GM23338 (cell line): ENCODE data around the gene EDEM2. TPM values are rescaled to one million over a fixed set of nuclear protein-coding genes. Genes with fewer than 3 reads are reported as not detected.

ENCODE experiments used
- ATAC-seq: fragments of 200-7000 bp; cut with Tn5 transposase; 3 replicates; pipeline ENCODE4 v1.9.1; 2020
- DNase-seq: peaks from one replicate; pipeline ENCODE4 v3.0.0-alpha.2; 2015; ENCODE audit warnings: low spot score
- H2AFZ ChIP-seq: fragments of 200-600 bp; sonication (generic); 2 replicates; pipeline ENCODE4 v1.8.0; 2016; ENCODE audit warnings: antibody characterized with exemption, mild to moderate bottlenecking, moderate library complexity
- H3F3A ChIP-seq: fragments of 200-600 bp; sonication (generic); replicated peaks from 2 replicates; pipeline ENCODE4 v1.8.0; 2017; ENCODE audit warnings: antibody characterized with exemption, mixed run types, low read depth
- H3K27ac ChIP-seq: fragments of 200-600 bp; sonication (generic); 2 replicates; pipeline ENCODE4 v1.6.1; 2016; ENCODE audit warnings: low read depth
- H3K27me3 ChIP-seq: fragments of 200-600 bp; sonication (generic); 2 replicates; pipeline ENCODE4 v1.8.0; 2016; ENCODE audit warnings: mild to moderate bottlenecking, mixed run types, moderate library complexity; ENCODE audit not compliant: insufficient read depth
- H3K36me3 ChIP-seq: fragments of 200-600 bp; sonication (generic); 2 replicates; pipeline ENCODE4 v1.8.0; 2016; ENCODE audit warnings: mild to moderate bottlenecking; ENCODE audit not compliant: insufficient read depth
- H3K4me1 ChIP-seq: fragments of 200-600 bp; sonication (generic); 2 replicates; pipeline ENCODE4 v1.8.0; 2016; ENCODE audit warnings: mild to moderate bottlenecking, moderate library complexity; ENCODE audit not compliant: insufficient read depth
- H3K4me2 ChIP-seq: fragments of 200-600 bp; sonication (generic); 2 replicates; pipeline ENCODE4 v1.7.1; 2017; ENCODE audit warnings: mixed run types
- H3K4me3 ChIP-seq: fragments of 200-600 bp; sonication (generic); 2 replicates; pipeline ENCODE4 v1.6.1; 2016; ENCODE audit warnings: mixed run types
- H3K79me2 ChIP-seq: fragments of 200-600 bp; sonication (generic); replicated peaks from 2 replicates; pipeline ENCODE4 v1.8.0; 2017; ENCODE audit warnings: mild to moderate bottlenecking; ENCODE audit not compliant: insufficient read depth
- H3K9me2 ChIP-seq: fragments of 200-600 bp; sonication (generic); 2 replicates; pipeline ENCODE4 v1.8.0; 2017; ENCODE audit not compliant: insufficient read depth
- H4K20me1 ChIP-seq: fragments of 200-600 bp; sonication (generic); replicated peaks from 2 replicates; pipeline ENCODE4 v1.8.0; 2017; ENCODE audit warnings: mild to moderate bottlenecking; ENCODE audit not compliant: insufficient read depth
- H3K27ac Mint-ChIP-seq: 2 replicates; pipeline ENCODE4 v1.8.0; 2020; ENCODE audit warnings: inconsistent platforms, mild to moderate bottlenecking, moderate library complexity, mixed read lengths
- H3K27me3 Mint-ChIP-seq: 3 replicates; pipeline ENCODE4 v1.8.0; 2022; ENCODE audit warnings: low read depth, mild to moderate bottlenecking, moderate library complexity, mixed read lengths, inconsistent platforms; ENCODE audit not compliant: insufficient read depth, poor library complexity
- H3K36me3 Mint-ChIP-seq: 3 replicates; pipeline ENCODE4 v1.8.0; 2021; ENCODE audit warnings: low read depth, mild to moderate bottlenecking, inconsistent platforms, moderate library complexity, mixed read lengths
- H3K4me1 Mint-ChIP-seq: 3 replicates; pipeline ENCODE4 v1.8.0; 2020; ENCODE audit warnings: mild to moderate bottlenecking, inconsistent platforms, mixed read lengths
- H3K4me3 Mint-ChIP-seq: 3 replicates; pipeline ENCODE4 v1.8.0; 2021; ENCODE audit warnings: moderate library complexity, mild to moderate bottlenecking, inconsistent platforms, mixed read lengths
- H3K9me3 Mint-ChIP-seq: 3 replicates; pipeline ENCODE4 v1.8.0; 2020; ENCODE audit warnings: moderate library complexity, mild to moderate bottlenecking, inconsistent platforms, mixed read lengths
- CREB1 ChIP-seq: fragments of 250-450 bp; sonication (Bioruptor Pico); IDR thresholded peaks from 2 replicates; pipeline ENCODE4 v1.5.0; 2020; ENCODE audit warnings: low read depth, mild to moderate bottlenecking, moderate library complexity
- ETS1 ChIP-seq: IDR thresholded peaks from 2 replicates; pipeline ENCODE4 v1.6.1; 2016; ENCODE audit warnings: antibody characterized with exemption
- EZH2 ChIP-seq: fragments of 200-600 bp; sonication (generic); IDR thresholded peaks from one replicate; pipeline ENCODE4 v1.8.0; 2017; ENCODE audit warnings: antibody characterized with exemption, mild to moderate bottlenecking, low read depth; ENCODE audit not compliant: unreplicated experiment
- EZH2phosphoT487 ChIP-seq: fragments of 200-600 bp; sonication (generic); IDR thresholded peaks from one replicate; pipeline ENCODE4 v1.8.1; 2018; ENCODE audit warnings: antibody characterized with exemption; ENCODE audit not compliant: unreplicated experiment
- JUNB ChIP-seq: IDR thresholded peaks from one replicate; pipeline ENCODE4 v1.6.1; 2016; ENCODE audit warnings: antibody characterized with exemption; ENCODE audit not compliant: unreplicated experiment
- NANOG ChIP-seq: IDR thresholded peaks from 2 replicates; pipeline ENCODE4 v1.6.1; 2016; ENCODE audit warnings: antibody characterized with exemption, borderline replicate concordance
- POLR2AphosphoS5 ChIP-seq: IDR thresholded peaks from 2 replicates; pipeline ENCODE4 v1.6.1; 2016; ENCODE audit warnings: antibody characterized with exemption, low read depth
- STAT1 ChIP-seq: IDR thresholded peaks from one replicate; pipeline ENCODE4 v1.6.1; 2016; ENCODE audit warnings: antibody characterized with exemption; ENCODE audit not compliant: unreplicated experiment
- ZNF114 ChIP-seq: fragments of 250-450 bp; sonication (Bioruptor Pico); IDR thresholded peaks from 2 replicates; pipeline ENCODE4 v1.5.0; 2020; ENCODE audit warnings: mild to moderate bottlenecking, moderate library complexity
- ZNF331 ChIP-seq: fragments of 250-450 bp; sonication (Bioruptor Pico); IDR thresholded peaks from 2 replicates; pipeline ENCODE4 v1.5.0; 2020; ENCODE audit warnings: low read depth, mild to moderate bottlenecking, moderate library complexity
- ZNF462 ChIP-seq: fragments of 250-450 bp; sonication (Bioruptor Pico); IDR thresholded peaks from 2 replicates; pipeline ENCODE4 v1.5.0; 2020; ENCODE audit warnings: mild to moderate bottlenecking, moderate library complexity
- polyA plus RNA-seq: library from polyadenylated mRNA; unstranded; fragments of >200 nt; fragmentation: Nextera tagmentation; extraction: Ambion mirVana; gene quantifications from 2 replicates; pipeline ENCODE4 v1.2.1, GENCODE V29; 2016
- total RNA-seq: library from RNA; depleted of rRNA; stranded (reverse); fragments of >200 nt; shearing (Covaris generic); gene quantifications from 2 replicates; pipeline ENCODE4 v1.2.3, GENCODE V29; 2014
- TF ChIP-seq, protein P1 (sequence below): IDR thresholded peaks from one replicate; pipeline ENCODE4 v1.6.1; 2018; ENCODE audit warnings: antibody characterized with exemption; ENCODE audit not compliant: unreplicated experiment
- TF ChIP-seq, protein P2 (sequence below), 2 experiments: fragments of 200-600 bp in 1 of 2; sonication (generic) in 1 of 2; conservative IDR thresholded peaks; 2 replicates each; pipeline versions ENCODE4 v1.5.1 to v1.6.1; 2016 to 2017; ENCODE audit warnings: antibody characterized with exemption in 2 of 2, low read depth in 2 of 2, mild to moderate bottlenecking in 2 of 2, moderate library complexity in 1 of 2

The EDEM2 gene
- total and polyA plus RNA-seq, 2 experiments from 2014 or later, result 13.9 to 25.3 TPM

GRCh38 chr20:35079472-35080347 is 67.4 kb downstream of the EDEM2 start:
- no peaks in the 10 kb centered on the region for H3K4me1 Mint-ChIP-seq
- Histone ChIP-seq H3K9me2 (no peaks in the 10 kb centered on the region), H4K20me1 (peaks cover 13% of the 10 kb centered on the region), H3K79me2 (peaks cover 77% of the 10 kb centered on the region), H3K27ac (no peak overlapping the region), H3K27me3 (no peaks in the 10 kb centered on the region), H3K4me1 (no peaks in the 10 kb centered on the region), H3K4me2 (no peak overlapping the region), H3K36me3 (peaks cover 27% of the 10 kb centered on the region), H2AFZ (no peak overlapping the region), H3F3A (no peaks in the 10 kb centered on the region), H3K4me3 (no peak overlapping the region)
- ATAC-seq, result no peak
- no peaks in the 10 kb centered on the region for H3K27me3 Mint-ChIP-seq
- no peak overlapping the region for H3K4me3 Mint-ChIP-seq
- no peak for DNase-seq
- no peak overlapping the region for H3K27ac Mint-ChIP-seq
- H3K9me3 Mint-ChIP-seq, result peaks cover 34% of the 10 kb centered on the region
- peaks cover 50% of the 10 kb centered on the region for H3K36me3 Mint-ChIP-seq
- no peak for TF ChIP-seq ZNF462 (CRISPR knock-in tag)
- no peak for TF ChIP-seq JUNB
- TF ChIP-seq POLR2AphosphoS5, result no peak
- TF ChIP-seq EZH2phosphoT487, result no peak
- TF ChIP-seq CREB1 (CRISPR knock-in tag), result no peak
- no peak for TF ChIP-seq ZNF331 (CRISPR knock-in tag)
- no peak for TF ChIP-seq STAT1
- no peak for TF ChIP-seq ZNF114
- no peak for TF ChIP-seq EZH2
- TF ChIP-seq NANOG, result no peak
- TF ChIP-seq ETS1, result no peak
- TF ChIP-seq, protein P1, sequence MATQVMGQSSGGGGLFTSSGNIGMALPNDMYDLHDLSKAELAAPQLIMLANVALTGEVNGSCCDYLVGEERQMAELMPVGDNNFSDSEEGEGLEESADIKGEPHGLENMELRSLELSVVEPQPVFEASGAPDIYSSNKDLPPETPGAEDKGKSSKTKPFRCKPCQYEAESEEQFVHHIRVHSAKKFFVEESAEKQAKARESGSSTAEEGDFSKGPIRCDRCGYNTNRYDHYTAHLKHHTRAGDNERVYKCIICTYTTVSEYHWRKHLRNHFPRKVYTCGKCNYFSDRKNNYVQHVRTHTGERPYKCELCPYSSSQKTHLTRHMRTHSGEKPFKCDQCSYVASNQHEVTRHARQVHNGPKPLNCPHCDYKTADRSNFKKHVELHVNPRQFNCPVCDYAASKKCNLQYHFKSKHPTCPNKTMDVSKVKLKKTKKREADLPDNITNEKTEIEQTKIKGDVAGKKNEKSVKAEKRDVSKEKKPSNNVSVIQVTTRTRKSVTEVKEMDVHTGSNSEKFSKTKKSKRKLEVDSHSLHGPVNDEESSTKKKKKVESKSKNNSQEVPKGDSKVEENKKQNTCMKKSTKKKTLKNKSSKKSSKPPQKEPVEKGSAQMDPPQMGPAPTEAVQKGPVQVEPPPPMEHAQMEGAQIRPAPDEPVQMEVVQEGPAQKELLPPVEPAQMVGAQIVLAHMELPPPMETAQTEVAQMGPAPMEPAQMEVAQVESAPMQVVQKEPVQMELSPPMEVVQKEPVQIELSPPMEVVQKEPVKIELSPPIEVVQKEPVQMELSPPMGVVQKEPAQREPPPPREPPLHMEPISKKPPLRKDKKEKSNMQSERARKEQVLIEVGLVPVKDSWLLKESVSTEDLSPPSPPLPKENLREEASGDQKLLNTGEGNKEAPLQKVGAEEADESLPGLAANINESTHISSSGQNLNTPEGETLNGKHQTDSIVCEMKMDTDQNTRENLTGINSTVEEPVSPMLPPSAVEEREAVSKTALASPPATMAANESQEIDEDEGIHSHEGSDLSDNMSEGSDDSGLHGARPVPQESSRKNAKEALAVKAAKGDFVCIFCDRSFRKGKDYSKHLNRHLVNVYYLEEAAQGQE, result no peak
- TF ChIP-seq, protein P2, sequence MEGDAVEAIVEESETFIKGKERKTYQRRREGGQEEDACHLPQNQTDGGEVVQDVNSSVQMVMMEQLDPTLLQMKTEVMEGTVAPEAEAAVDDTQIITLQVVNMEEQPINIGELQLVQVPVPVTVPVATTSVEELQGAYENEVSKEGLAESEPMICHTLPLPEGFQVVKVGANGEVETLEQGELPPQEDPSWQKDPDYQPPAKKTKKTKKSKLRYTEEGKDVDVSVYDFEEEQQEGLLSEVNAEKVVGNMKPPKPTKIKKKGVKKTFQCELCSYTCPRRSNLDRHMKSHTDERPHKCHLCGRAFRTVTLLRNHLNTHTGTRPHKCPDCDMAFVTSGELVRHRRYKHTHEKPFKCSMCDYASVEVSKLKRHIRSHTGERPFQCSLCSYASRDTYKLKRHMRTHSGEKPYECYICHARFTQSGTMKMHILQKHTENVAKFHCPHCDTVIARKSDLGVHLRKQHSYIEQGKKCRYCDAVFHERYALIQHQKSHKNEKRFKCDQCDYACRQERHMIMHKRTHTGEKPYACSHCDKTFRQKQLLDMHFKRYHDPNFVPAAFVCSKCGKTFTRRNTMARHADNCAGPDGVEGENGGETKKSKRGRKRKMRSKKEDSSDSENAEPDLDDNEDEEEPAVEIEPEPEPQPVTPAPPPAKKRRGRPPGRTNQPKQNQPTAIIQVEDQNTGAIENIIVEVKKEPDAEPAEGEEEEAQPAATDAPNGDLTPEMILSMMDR (conservative IDR thresholded peaks at IDR 0.05; ENCODE audit: low read depth in 2 of 2), result no peak
